Measurements from ENCODE around the gene SNAPC5.

The SNAPC5 gene

GRCh38 chr15:66452971-66453580 lies 44.5 kb downstream of the SNAPC5 start:
- peak; percentile 35 for DNase-seq (ENCODE audit: low read depth)
- H3K4me3 ChIP-seq (ENCODE audit: low read depth, low read length): no peak overlapping the region
- no peak for TF ChIP-seq MYC (IDR thresholded peaks at IDR 0.05; ENCODE audit: low read depth, low read length)
- TF ChIP-seq, protein P1, sequence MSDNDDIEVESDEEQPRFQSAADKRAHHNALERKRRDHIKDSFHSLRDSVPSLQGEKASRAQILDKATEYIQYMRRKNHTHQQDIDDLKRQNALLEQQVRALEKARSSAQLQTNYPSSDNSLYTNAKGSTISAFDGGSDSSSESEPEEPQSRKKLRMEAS (IDR thresholded peaks at IDR 0.05; ENCODE audit: low read depth, low read length): no peak
- no peak for TF ChIP-seq POLR2A (IDR thresholded peaks at IDR 0.05; ENCODE audit: extremely low read depth, insufficient read length)
- no peak for TF ChIP-seq CTCF (IDR thresholded peaks at IDR 0.05; ENCODE audit: low read depth, low read length)

DNA sequence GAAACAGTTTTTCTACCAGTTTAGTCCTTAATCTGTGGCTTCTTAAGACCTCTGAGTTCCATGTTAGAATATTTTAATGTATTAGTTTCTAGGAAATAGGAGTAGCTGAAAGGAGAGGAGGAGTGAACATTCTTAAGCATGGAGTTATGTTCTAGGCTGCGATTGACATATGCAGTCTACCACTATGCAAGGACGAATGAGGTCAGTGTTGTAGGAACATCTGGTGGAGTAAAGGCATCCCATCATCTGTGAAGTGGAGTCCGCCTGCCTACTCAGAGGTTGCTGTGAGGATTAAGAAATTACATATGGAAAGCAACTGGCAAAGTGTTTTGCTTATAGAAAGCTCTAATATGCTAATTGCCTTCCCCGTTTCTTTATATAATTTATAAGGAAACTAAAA lies 45.1 kb downstream of the SNAPC5 start:
- no peak for DNase-seq (ENCODE audit: low read depth)
- TF ChIP-seq MYC (IDR thresholded peaks at IDR 0.05; ENCODE audit: low read depth, low read length) (no peak), CTCF (IDR thresholded peaks at IDR 0.05; ENCODE audit: low read depth, low read length) (no peak), POLR2A (IDR thresholded peaks at IDR 0.05; ENCODE audit: extremely low read depth, insufficient read length) (no peak)
- TF ChIP-seq, protein P1 (IDR thresholded peaks at IDR 0.05; ENCODE audit: low read depth, low read length): no peak
- H3K4me3 ChIP-seq (ENCODE audit: low read depth, low read length): no peak overlapping the region

Measured in NB4 (cell line).